NCI-H2081 treated with DMSO at 0.1 percent for 48 hours (cell line): ENCODE measurements around the gene DAPK1.

Source experiments
- DNase-seq: peaks from one replicate; lab custom pipeline; 2025; lab: John Stamatoyannopoulos, UW

Gene DAPK1

DNA sequence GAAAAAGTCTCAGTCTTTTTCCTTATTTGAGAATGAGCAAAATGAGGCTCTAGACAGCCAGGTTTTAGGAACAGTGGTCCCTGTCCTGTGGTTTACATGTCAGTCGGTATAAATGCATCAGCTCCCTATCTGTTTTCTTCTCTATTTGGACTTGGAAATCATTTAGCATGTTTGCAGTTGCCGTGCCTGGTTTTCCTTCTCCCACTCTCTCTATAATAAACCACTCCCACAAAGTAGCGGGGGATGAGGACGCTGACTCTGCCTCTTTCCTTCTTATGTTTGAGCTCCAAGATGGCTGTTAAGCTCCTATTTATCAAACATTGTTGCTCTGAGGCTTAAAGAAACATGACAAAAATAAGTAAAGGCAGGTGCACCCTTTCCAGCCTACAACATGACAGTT, 171.1 kb downstream of the DAPK1 start:
- DNase-seq: no peak

DNA sequence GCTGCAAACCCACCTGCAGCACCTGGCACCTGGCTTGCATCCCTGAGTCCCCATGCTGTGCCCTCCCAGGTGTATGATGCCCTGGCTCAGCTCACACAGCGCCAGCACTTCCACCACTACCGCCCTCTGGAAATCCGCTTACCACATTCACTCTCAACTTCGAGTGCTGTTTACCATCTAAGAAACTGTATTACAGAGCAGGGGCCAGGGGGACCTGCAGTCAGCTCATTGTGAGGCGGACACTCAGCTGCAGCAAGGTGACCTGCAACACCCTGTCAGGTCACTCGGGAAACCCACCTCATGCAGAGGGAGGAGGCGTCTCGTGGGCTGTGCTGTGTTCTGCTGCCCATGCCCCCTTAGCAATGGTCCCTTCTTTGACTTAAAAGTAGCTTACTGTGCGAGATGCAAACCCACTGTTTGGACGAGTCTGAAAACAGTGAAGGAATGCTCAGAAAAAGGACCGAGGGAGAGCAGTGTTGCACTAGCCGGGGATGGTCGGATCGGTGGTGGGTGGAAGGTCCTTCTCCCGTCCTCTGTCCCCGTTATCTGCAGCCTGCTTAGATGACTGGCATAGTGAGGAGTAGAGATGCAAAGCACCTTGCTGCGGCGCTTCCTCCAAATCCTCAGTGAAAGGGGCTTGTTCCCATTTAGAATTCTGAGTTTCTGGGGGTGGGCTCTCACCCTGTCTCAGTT, 173.1 kb downstream of the DAPK1 start:
- no peak for DNase-seq

DNA sequence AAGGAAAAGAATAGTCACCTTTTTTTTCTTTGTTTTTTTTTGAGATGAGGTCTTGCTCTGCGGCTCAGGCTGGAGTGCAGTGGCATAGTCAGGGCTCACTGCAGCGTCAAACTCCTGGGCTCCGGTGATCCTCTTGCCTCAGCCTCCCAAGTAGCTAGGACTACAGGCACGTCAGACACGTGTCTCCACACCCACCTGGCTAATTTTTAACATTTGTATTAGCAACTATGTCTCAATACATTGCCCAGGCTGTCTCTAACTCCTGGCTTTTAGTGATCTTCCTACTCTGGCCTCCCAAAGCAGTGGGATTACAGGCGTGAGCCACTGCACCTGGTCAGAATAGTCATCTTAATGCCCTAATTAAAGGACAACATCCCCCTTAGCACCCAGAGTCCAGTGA, 173.8 kb downstream of the DAPK1 start:
- DNase-seq: no peak

DNA sequence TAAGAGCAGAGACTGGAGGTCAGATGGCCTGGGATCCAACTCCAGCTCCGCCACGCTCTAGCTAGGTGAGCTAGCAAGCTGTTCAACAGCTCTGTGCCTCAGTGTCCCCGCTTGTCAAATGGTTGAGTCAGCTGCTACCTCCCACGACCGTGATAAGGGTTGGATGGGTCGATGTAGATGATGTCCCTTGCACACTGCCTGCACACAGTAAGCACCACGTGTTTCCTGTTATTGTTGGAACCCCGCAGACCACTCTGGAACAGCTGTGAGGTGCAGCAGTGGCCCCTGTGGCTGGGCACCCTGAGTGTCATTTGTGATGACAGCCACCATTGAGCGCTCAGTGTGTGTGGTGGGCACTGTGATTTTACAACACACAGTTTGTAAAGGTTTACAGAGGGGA, 174.3 kb downstream of the DAPK1 start:
- DNase-seq: no peak

DNA sequence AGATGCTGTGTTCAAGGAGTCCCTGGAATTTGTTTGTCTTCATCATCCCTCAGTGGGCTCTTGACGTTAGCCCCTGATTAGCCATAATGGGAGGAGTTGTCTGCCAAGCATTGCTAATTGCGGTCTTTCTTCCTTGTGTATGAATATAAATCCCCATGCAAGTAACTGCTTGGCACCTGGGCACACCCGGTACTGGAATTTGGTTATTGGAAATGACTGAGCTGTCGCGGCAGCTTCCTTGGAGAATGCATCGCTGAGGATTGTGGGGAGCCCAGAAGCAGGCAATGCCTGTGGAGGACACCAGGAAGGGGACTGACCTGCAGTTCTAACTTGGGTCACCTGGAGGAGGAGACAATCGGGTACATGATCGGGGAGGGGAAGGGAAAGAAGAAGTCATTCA, 174.9 kb downstream of the DAPK1 start:
- no peak for DNase-seq

DNA sequence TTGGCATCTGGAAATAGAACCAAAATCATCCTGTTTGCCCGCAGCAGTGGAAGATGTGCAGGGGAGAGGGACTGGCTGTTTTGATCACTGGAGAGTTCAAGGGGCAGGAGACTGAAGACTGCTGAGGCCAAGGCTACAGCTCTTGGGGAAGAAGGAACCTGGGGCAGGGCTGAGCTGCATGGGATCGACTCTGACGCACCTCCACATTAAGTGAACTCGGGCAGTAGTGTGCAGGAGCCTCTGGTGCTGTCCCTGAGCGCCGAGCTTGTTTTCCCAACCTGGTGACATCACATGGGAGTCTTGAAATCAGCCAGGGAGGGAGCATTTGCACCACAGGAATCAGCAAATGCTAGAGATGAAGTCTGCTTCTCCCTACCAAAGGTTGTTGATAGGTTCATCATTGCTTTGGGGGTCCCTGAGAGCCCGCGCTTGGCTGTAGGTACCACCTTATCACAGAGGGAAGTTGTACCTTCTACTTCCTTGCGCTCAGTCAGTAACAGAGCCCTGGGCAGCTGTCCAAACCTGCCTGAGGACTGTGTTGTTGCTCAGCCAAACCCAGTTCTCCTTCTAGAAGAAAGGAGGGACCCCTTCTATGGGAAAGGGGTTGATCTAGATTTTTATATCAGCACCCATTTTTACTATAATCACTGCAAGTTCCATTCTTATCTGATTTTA, 175.9 kb downstream of the DAPK1 start:
- no peak for DNase-seq

DNA sequence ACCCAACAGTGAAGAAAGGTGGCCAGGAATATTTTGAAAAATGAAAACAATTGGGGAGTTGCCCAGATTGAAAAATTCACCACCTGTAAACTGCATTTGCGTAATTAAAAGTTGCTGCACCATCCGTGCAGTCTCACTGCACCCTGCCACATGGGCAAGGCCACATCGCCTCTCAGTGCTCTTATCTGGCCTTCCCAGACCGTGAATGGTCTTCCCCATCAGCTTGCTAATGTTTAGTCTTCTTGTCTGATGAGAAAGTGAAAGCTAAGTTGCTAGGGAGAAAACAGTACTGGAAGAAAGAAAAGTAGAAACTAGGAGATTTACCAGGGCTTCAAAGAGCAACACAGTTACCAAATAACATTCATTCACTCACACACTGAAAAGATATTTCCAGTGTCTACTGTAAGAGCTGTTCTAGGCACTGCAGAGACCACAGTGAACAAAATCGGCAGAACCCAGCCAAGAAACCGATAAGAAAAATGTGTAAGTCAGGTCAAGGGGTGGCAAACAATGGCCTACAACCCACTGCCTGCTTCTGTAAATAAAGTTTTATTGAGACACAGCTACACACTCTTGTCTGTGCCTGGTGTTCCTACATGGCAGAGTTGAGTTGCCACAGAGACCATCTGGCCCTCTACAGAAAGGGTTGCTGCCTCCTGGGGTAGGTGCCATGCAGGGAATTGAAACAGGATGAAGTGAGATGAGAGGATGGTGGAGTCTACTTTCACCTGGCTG, 177.1 kb downstream of the DAPK1 start:
- DNase-seq: no peak

DNA sequence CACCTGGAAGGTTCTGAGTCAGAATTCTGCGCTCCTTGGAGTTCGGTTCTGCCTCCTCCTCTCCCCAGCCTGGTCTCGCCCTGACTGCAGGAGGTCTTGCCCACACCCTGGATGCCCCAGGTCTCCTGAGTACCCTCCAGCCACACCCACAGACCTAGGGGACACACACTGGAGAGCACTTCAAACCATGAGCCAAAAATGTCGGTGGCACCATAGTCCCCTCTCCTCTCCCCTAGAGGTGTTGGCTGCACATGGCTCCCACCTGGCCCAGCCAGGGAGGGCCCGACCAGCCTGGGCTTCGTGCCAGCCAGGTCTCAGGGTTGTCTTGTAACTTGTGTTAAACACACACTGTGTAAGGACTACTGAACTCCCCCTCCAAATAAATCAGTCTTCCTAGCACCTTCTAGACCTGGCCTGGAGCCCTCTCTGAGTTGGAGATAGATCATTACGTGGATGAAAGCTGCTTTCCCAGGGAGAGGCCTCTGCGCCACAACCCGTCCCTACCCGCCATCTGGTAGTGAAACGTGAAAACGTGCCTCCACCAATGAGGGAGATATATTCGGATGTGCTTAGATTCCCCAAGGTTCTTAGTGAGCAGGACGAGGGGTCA, 178.3 kb downstream of the DAPK1 start:
- DNase-seq: no peak

DNA sequence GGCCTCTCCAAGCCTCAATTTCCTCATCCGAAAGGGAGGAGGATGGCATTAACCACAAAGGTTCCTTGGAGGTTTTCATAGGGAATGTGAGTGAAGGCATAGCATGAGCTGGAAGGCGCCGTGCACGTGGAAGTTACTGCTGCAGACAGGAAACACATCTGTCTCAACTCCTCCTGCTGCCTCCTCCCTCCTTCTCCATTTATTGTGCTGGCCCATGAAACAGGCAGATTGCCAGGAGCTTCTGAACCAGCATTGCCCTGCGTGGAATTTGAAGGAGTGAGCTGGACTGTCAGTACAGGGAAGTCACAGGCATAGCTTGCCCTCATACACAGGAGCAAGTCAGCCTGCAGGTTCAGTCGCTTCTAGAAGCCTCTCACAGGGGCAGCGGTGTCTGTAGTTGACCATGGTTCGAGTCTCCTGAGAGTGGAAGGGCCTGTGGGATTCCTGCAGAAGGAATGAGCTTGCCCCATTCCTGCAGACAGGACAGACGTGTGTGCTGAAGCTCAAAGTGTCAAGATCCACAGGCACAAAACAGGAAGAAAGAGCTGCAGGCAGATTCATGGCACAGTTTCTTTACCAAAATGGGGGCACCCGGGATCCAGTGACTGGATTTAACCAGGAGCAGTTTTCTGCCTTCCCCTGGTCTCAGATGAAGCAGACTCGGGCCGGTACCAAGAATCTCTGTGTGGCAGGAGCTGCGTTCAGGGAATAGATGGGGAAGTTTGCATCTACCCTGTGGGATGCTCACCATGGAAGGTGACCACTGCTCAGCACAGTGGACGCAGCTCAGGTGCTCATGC, 179.5 kb downstream of the DAPK1 start:
- DNase-seq: no peak

DNA sequence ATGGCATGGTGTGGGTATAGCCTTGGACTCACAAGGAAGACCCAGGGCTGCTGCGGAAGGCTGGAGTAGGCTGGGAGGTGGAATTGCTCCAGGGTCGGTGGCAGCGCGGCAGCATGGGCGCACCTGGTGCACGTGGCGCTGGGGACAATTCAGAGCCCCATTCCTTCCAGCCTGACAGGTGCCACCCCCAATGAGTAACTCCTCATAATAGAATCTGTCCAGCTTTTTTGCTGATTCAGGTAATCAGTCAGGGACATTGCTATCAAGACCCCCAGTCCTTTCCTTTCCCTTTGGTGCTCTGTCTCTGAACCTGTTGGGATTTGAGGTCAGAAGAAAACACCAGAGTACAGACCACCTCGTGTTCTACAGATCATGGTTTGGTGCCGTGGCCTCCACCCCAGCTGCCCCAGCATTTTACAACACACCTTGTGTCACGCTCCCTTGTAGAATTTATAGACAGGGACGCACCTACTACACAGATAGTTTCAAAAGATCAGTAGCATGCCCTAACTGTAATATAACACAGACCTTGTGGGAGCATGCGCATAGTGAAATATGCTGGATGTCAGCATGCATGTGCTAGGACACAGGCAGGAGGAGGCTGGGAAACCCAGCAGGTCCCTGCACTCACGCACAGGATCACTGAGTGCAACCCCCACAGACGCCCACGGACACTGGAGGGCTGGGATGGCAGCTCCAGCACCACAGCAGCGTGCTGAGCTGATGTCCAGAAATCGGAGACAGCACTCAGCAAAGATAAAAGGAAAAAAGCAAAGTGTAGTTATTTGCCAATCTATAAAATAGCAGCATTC, 180.3 kb downstream of the DAPK1 start:
- no peak for DNase-seq

DNA sequence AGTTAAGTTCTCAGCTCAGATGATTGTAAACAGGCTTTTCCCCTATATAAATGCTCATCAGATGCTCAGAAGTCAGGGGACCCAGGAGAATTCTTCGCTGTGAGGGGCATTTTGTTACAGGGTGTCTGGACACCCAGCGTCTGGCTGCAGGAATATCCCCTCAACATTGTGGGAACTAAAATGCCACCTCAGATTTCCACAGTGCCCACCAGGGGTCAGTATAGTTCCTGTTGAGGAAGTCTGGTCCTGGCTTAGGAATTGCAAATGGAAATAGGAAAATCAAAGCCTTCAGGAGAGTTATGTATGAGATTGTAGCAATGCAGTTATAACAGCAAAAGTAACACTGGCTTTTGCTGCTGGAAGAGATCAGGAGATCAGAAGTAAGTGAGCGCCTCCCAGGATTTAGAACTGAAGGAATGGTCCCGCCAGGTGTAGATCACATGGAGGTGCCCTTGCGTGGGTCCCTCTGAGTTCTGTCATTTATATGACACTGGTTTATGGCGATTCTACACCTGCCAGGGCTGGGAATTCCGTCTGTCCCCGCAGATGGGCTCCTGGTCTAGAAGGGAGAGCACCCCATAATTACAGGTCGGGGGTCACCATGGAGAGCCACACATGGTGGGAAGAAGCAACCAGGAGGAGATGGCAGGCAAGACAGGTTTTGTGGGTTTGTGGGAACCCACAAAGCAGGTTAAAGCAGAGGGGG, 181.1 kb downstream of the DAPK1 start:
- DNase-seq: no peak

DNA sequence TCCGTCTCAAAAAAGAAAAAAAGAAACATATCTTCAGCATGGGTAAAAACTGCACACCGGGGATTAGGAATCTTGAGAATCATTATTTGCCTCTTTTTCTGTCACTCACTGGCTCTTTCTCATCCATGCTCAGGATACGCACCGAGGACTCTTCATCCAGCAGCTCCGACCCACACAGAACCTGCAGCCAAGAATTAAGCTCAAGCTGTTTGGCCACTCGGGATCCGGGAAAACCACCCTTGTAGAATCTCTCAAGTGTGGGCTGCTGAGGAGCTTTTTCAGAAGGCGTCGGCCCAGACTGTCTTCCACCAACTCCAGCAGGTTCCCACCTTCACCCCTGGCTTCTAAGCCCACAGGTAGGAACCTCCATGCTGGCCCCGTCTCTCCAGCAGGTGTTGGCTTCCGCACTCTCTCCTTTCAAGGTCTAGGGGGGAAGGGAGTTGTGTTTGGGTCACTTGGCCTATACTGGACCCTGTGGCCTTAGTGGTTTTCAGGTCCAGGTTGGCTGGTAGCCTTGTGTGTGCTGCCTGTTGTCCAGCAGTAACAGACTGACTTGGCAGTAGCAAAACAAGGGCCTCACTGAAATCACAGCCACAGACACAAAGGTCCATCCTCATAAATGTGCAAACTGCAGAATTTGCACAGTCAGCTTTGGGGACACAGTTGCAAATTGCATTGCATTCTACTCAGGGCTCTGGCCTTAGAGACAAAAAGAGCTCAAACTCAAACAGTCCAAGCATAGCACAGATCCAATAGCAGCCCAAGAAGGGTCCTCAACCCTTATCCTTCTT, 183.8 kb downstream of the DAPK1 start:
- DNase-seq: no peak

DNA sequence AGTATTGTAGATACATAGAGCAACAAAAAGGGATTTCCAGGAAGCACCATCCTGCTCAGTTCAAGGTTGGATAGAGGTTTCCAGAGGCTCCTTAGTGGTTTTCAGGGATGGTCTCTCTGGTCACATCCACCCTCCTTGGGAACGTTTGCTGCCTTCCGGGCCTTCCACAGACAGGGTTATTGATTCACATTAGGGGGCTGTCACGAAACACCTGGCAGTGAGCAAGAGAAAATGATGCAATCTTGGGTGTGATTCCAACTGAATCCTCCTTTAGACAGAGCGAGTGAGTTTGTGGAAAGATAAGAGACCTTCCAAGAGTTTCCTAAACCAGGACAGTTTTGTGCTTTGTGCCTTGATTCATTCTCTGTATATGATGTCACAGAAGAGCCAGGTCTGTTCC, 184.4 kb downstream of the DAPK1 start:
- no peak for DNase-seq

DNA sequence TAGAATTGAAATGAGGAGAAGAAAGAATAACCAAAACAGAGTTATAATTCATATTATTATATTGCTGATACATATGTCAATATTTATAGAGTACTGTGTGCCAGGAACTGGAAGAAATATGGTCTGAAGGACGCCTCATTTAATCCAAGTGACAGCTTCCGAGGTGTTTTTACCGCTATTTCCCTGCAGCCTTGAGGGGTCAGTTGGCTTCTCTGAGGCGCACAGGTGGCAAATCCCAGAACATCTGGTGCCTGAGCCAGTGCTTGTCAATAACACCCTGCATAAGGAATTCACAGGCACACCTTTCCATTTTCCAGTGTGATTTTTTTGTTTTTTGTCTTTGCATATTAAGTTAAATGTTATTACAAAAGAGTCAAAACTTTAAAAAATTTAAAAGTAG, 185.0 kb downstream of the DAPK1 start:
- DNase-seq: no peak

DNA sequence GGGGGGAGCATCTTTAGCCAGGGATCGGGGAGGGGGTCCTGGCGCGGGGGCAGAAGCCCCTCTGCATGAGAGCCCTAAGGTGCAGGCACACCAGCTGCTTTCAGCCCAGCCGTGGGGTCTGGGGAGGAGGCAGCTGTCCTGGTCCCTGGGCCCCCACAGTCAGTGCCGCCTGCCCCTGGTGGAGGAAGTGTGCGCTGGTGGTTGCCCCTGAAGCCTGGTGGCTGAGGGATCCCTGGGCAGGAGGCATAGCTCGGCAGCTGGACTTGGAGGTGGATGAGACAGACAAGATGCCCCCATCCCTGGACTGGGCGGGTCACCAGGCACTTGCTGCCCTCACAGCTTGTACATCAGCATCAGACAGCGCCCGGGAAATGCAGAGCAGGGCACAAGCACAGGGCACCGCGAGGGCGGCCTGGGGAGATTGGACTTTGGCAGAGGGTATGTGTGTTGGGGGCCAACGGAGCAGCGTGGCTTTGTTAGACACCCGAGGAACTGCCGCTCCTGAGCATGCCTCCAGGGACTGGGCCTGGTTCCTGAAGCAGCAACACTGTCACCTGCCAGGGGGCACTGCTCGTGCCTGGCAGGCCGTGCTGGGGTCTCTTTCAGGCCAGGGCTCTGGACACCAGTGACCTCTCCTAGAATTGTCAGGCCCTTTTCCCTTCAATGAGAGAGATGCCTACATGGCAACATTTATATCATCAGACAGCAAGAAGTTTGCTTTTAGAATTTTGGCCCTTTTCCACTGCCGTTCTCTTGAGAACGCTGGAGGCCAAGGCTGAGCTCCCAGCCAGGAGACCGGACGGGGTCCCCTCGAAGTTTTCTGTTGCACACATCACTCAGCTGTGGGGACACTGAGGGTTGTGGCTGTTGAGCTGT, 186.3 kb downstream of the DAPK1 start:
- no peak for DNase-seq

DNA sequence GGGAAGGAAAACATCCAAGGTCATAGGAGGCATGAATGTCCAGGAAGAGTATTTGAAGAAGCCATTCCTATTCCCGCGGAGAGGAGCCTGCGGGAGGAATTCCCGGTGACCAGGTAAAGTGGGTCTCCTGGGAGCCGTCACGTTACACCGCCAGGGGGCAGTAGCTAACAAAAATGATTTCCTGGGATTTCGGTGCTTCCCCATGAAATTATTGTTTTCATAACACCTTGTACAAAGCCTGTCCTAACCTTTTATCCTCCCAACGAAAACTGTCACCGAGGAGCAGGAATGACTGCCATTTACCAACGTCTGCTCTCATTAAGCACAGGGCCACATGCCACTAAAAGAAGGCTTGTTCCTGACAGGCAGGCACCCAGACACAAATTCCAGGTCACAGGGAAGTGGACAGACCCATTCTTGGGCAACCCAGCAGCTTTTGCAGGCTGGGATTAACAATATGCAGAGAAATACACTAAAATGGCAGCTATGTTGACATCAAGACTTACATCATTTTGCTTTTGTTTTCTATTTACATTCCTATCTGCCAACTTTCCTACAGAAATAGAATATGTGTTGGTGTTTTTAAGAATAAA, 187.1 kb downstream of the DAPK1 start:
- DNase-seq: no peak

DNA sequence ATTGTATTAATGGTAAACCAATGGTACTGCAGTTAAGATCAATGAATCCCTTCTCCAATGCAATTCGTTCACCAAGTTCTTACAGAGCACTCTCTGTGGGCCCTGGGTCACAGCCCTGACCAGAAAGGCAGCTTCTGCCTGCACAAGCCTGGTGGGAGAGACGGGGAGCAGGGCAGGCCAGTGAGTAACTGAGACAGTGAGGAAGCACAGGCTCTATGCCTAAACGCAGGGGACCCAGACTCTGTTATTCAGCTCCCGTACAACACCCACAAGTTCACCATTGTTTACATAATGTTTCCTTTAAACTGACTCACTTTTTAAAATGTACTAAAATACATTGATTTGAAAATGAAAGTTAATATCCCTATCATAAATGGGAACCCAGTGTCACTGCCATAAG, 187.8 kb downstream of the DAPK1 start:
- DNase-seq: no peak

DNA sequence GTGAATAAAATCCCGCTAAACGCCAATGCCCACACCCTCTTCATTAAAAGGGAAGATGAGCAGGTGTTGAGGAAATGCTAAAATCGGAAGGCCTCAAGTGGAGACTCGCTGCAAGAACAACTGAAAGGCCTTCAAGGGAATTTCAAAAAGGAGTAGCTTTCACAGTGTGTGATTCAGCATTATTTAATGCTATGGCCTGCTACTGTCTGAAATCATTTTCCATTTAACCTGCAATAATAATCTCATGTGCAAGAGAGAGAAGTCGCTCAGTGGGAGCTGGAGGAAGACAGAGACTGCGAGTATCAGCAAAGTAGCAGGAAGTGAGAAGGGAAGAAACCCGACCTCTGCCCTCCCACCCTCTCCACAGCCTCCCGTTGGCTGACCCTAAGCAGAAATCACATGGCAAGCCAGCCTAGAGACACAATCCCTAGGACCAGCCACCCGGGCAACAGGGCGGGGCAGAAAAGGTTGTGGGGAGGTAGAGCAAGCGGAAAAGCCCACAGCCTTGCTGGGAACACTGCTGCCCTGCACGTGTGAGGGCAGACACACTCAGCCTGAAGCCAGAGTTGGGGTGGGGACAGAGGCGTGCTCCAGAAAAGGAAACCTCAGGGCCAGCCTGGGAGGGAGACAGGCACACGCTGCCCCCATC, 188.3 kb downstream of the DAPK1 start:
- DNase-seq: no peak
